BJ (cell line): ENCODE data around the gene DNM1L. TPM values are rescaled to one million over a fixed set of nuclear protein-coding genes. Genes with fewer than 3 reads are reported as not detected.

Source experiments
- CTCF ChIA-PET: fragments of 350-600 bp; formaldehyde crosslinking; extraction: SDS; loops from one replicate; lab custom pipeline; 2021; ENCODE audit warnings: antibody characterized with exemption, inconsistent platforms; lab: Yijun Ruan, JAX
- POLR2A ChIA-PET: fragments of 300-600 bp; sonication (Branson Sonifier 250); formaldehyde crosslinking; extraction: SDS; loops from one replicate; lab custom pipeline; 2021; ENCODE audit warnings: antibody characterized with exemption; lab: Charles Lee
- DNase-seq: peaks from one replicate; pipeline ENCODE4 v3.0.0-alpha.2; 2011; ENCODE audit warnings: low read depth
- H3K27me3 ChIP-seq: 2 replicates; pipeline ENCODE4 v1.6.0; 2011; ENCODE audit warnings: low read length; ENCODE audit not compliant: control insufficient read depth, insufficient read depth
- H3K36me3 ChIP-seq: 2 replicates; pipeline ENCODE4 v1.5.1; 2011; ENCODE audit warnings: low read length; ENCODE audit not compliant: control insufficient read depth, insufficient read depth
- H3K4me3 ChIP-seq: 2 replicates; pipeline ENCODE4 v1.5.1; 2011; ENCODE audit warnings: low read depth, mild to moderate bottlenecking, control low read depth, low read length
- polyA plus RNA-seq: library from polyadenylated mRNA; depleted of rRNA; stranded (reverse); fragments of >200 nt; gene quantifications from 2 replicates; pipeline ENCODE4 v1.2.3, GENCODE V29; 2011
- TF ChIP-seq, protein P1 (sequence below): IDR thresholded peaks from 2 replicates; pipeline ENCODE4 v1.5.1; 2011; ENCODE audit warnings: low read depth, mild to moderate bottlenecking, control low read depth, inconsistent platforms, low read length, moderate library complexity; ENCODE audit not compliant: insufficient read depth

The DNM1L gene
- polyA plus RNA-seq, 1 experiment, result 27.4 TPM

DNA sequence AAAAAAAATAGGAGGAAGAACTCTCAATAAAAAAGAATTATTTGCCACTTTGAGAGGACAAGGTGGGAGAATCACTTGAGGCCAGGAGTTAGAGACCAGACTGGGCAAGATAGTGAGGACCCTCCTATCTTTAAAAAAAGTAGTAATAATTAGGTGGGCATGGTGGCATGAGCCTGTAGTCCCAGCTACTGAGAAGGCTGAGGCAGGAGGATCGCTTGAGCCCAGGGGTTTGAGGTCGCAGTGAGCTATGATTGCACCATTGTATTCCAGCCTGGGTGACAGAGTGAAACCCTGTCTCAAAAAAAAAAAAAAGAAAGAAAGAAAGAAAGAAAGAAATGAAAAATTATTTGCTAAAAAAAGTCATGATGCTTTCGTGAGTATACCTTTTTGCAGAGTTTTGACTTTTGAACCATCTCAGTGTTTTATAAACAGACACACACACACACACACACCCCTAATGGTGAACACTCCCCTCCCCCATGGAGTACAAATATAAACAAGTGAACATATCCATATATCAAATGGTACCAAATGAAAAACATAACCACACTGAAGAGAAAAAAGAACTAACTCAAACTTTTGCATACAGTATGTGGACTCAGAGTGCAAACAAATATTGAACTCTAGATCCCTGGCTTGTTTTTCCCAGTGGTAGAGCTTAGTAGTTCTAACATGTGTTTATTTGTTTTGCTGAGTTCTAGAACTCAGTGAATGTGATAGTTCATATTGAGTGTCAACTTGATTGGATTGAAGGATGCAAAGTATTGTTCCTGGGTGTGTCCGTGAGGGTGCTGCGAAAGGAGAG, 27.7 kb upstream of the DNM1L start:
- CTCF ChIA-PET, result interaction anchor here (0.8 kb wide), 1 partner anchor 16 kb away, joined by 3 read pairs; no protein-coding TSS in a partner anchor
- POLR2A ChIA-PET, result no interaction called here

DNA sequence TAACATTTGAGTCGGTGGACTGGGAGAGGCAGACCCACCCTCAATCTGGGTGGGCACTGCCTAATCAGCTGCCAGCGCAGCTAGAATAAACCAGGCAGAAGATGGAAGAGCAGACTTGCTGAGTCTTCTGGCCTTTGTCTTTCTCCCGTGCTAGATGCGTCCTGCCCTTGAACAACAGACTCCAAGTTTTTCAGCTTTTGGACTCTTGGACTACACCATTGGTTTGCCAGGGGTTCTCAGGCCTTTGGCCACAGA, 27.2 kb upstream of the DNM1L start:
- POLR2A ChIA-PET, result no interaction called here
- DNase-seq, result no peak
- no peaks in the 10 kb centered on the region for H3K36me3 ChIP-seq
- no peak overlapping the region for H3K4me3 ChIP-seq
- CTCF ChIA-PET, result interaction anchor here (0.8 kb wide), 1 partner anchor 17 kb away, joined by 3 read pairs; no protein-coding TSS in a partner anchor
- H3K27me3 ChIP-seq, result no peaks in the 10 kb centered on the region
- TF ChIP-seq, protein P1, sequence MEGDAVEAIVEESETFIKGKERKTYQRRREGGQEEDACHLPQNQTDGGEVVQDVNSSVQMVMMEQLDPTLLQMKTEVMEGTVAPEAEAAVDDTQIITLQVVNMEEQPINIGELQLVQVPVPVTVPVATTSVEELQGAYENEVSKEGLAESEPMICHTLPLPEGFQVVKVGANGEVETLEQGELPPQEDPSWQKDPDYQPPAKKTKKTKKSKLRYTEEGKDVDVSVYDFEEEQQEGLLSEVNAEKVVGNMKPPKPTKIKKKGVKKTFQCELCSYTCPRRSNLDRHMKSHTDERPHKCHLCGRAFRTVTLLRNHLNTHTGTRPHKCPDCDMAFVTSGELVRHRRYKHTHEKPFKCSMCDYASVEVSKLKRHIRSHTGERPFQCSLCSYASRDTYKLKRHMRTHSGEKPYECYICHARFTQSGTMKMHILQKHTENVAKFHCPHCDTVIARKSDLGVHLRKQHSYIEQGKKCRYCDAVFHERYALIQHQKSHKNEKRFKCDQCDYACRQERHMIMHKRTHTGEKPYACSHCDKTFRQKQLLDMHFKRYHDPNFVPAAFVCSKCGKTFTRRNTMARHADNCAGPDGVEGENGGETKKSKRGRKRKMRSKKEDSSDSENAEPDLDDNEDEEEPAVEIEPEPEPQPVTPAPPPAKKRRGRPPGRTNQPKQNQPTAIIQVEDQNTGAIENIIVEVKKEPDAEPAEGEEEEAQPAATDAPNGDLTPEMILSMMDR, result no peak

More for the DNA sequence above, 27.7 kb upstream of the DNM1L start:
- TF ChIP-seq, protein P1, result no peak
- Histone ChIP-seq H3K27me3 (no peaks in the 10 kb centered on the region), H3K4me3 (no peak overlapping the region), H3K36me3 (no peaks in the 10 kb centered on the region)
- no peak for DNase-seq

DNA sequence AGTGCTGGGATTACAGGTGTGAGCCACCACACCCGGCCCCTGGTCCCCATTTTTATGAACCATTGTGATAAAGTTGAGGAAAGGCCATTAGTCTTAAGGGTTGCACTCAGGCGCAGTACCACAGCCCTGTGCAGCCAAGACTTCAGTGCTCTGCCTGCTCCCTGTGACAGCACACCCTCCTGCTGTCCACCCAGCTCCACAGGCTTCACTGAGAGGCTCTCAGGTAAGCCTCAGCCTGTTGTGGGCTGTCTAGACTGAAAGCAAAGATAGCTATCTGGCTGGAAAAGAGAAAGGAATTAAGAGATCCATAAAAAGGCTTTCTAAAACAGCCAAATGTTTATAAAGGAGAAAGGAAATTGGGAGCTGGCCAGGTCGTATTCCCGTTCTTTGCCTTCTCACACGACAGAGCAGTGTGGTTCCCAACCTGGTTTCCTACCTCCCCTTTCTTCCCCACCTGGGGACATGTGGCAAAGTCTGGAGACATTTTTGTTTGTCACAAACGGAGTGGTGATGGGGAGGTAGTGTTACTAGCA, 19.1 kb upstream of the DNM1L start:
- H3K27me3 ChIP-seq, result no peaks in the 10 kb centered on the region
- no peaks in the 10 kb centered on the region for H3K36me3 ChIP-seq
- peak; percentile 63 for DNase-seq
- ChIA-PET CTCF (interaction anchor here (1.0 to 5.2 kb wide), 2 partner anchors 10 to 204 kb away, joined by 3 to 55 read pairs; no protein-coding TSS in a partner anchor), POLR2A (no interaction called here)
- no peak overlapping the region for H3K4me3 ChIP-seq
- TF ChIP-seq, protein P1, result no peak

DNA sequence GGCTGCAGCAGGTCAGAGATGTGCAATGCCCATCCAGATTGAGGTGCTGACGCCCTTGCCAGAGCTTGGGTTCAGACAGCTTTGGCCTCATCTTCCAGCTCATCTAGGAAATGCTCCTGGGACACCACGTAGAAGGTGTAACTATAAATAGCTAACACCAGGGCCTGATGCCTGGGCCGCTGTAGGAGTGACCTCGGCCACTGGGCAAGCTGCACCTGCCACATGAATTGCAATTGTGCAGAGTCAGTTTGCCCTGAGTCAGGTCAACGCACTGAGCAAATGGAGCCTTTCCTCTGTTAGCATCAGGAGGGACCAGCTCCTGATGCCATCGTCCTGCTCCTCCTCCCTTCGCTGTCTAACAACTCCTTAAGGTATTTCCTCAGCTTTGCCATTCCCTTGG, 17.4 kb upstream of the DNM1L start:
- H3K36me3 ChIP-seq, result no peaks in the 10 kb centered on the region
- ChIA-PET POLR2A (no interaction called here), CTCF (interaction anchor here (0.6 to 2.4 kb wide), 2 partner anchors 10 to 180 kb away, joined by 3 to 13 read pairs; no protein-coding TSS in a partner anchor)
- TF ChIP-seq, protein P1, result no peak
- DNase-seq, result no peak
- no peak overlapping the region for H3K4me3 ChIP-seq
- H3K27me3 ChIP-seq, result no peaks in the 10 kb centered on the region

DNA sequence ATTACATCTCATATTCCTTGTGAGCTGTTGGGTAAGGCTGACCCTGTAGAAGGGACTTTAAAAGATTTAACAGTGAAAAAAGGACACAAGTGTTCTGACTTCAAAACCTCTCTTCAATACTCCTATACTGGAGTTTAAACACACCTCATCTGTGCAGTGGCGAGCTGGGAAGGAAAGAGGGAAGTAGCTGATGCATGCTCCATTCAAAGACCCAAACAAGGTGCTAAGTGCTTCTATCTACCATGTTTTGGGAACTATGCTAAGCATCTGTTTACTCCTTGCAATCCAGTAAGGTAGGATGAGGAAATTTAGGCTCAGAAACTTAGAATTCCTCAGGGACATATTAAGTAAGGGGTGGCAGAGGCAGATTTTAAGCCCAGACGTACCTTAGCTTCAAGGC, 16.4 kb upstream of the DNM1L start:
- TF ChIP-seq, protein P1, result no peak
- Histone ChIP-seq H3K27me3 (no peaks in the 10 kb centered on the region), H3K4me3 (no peak overlapping the region), H3K36me3 (no peaks in the 10 kb centered on the region)
- no peak for DNase-seq
- ChIA-PET POLR2A (no interaction called here), CTCF (interaction anchor here (0.9 to 2.4 kb wide), 2 partner anchors 9 to 297 kb away, joined by 3 to 13 read pairs; no protein-coding TSS in a partner anchor)
